ENCODE results near the gene ZCCHC24.
A peak's percentile ranks its signal among the peaks of the same experiment; 100 is the strongest.

The ZCCHC24 gene

GRCh38 chr10:79410315-79411094 is 34.9 kb downstream of the ZCCHC24 start:
- no peak for DNase-seq (ENCODE audit: low read depth)

GRCh38 chr10:79409726-79410085 is 35.7 kb downstream of the ZCCHC24 start:
- no peak for DNase-seq (ENCODE audit: low read depth)

GRCh38 chr10:79409038-79409725 is 36.2 kb downstream of the ZCCHC24 start:
- no peak for DNase-seq (ENCODE audit: low read depth)

GRCh38 chr10:79407811-79408795 is 37.3 kb downstream of the ZCCHC24 start:
- DNase-seq (ENCODE audit: low read depth), result no peak

GRCh38 chr10:79407423-79407796 is 38.0 kb downstream of the ZCCHC24 start:
- no peak for DNase-seq (ENCODE audit: low read depth)

GRCh38 chr10:79406683-79407422 is 38.6 kb downstream of the ZCCHC24 start:
- DNase-seq (ENCODE audit: low read depth), result no peak

- no peak for DNase-seq (ENCODE audit: low read depth)
Measured at GRCh38 chr10:79405995-79406515, 39.4 kb downstream of the ZCCHC24 start.

GRCh38 chr10:79405221-79405994 is 40.0 kb downstream of the ZCCHC24 start:
- DNase-seq (ENCODE audit: low read depth), result no peak

- no peak for DNase-seq (ENCODE audit: low read depth)
Measured at GRCh38 chr10:79404690-79405131, 40.7 kb downstream of the ZCCHC24 start.

GRCh38 chr10:79404231-79404609 is 41.2 kb downstream of the ZCCHC24 start:
- no peak for DNase-seq (ENCODE audit: low read depth)

GRCh38 chr10:79403441-79404230 is 41.8 kb downstream of the ZCCHC24 start:
- DNase-seq (ENCODE audit: low read depth), result no peak

GRCh38 chr10:79402951-79403350 is 42.5 kb downstream of the ZCCHC24 start:
- DNase-seq (ENCODE audit: low read depth), result no peak

- DNase-seq (ENCODE audit: low read depth), result no peak
Measured at GRCh38 chr10:79402625-79402946, 42.8 kb downstream of the ZCCHC24 start.

- no peak for DNase-seq (ENCODE audit: low read depth)
Measured at GRCh38 chr10:79401015-79401921, 44.2 kb downstream of the ZCCHC24 start.

GRCh38 chr10:79400146-79401004 is 45.0 kb downstream of the ZCCHC24 start:
- peak; percentile 35 for DNase-seq (ENCODE audit: low read depth)

GRCh38 chr10:79399223-79399831 is 46.1 kb downstream of the ZCCHC24 start:
- no peak for DNase-seq (ENCODE audit: low read depth)

GRCh38 chr10:79398642-79399041 is 46.8 kb downstream of the ZCCHC24 start:
- no peak for DNase-seq (ENCODE audit: low read depth)

Measured in activated T-cell treated with anti-CD3 and anti-CD28 coated beads for 1 hour (primary cell).